ENCODE results near the gene FAM241B. TPM values are rescaled to one million over a fixed set of nuclear protein-coding genes. Genes with fewer than 3 reads are reported as not detected.

Gene FAM241B
- total and polyA plus RNA-seq, 10 of the 15 experiments (the other 5 are each of a cell fraction or from before 2014, with no cell fraction given) = 0.09 to 0.99 (median 0.24) TPM

DNA sequence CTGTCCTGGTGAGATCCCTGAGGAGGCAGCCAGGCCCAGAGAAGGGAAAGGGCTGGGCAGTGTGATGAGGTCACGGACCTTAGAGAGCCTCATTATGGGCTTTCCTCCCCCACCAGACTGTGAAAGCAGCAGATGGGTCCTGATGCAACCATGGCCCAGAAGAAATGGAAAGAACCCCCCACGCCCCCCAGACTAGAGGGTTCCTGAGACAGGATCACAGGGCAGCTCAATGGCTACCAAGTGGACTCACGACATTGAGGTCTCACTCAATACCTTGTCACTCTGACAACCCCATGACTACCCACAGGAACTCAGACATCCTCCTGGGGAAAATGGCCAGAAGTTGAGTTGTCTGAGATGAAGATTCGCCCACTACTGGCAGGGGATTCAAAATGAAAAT lies 36.7 kb downstream of the FAM241B start (continued):
- TF ChIP-seq RELA (IDR thresholded peaks at IDR 0.05; ENCODE audit: borderline replicate concordance, partially characterized antibody) = no peak
- TF ChIP-seq, protein P1, sequence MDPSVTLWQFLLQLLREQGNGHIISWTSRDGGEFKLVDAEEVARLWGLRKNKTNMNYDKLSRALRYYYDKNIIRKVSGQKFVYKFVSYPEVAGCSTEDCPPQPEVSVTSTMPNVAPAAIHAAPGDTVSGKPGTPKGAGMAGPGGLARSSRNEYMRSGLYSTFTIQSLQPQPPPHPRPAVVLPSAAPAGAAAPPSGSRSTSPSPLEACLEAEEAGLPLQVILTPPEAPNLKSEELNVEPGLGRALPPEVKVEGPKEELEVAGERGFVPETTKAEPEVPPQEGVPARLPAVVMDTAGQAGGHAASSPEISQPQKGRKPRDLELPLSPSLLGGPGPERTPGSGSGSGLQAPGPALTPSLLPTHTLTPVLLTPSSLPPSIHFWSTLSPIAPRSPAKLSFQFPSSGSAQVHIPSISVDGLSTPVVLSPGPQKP (IDR thresholded peaks at IDR 0.05; ENCODE audit: low read depth, low read length) = no peak
- TF ChIP-seq RUNX3 (IDR thresholded peaks at IDR 0.05; ENCODE audit: low read length) = no peak
- TF ChIP-seq, protein P2, sequence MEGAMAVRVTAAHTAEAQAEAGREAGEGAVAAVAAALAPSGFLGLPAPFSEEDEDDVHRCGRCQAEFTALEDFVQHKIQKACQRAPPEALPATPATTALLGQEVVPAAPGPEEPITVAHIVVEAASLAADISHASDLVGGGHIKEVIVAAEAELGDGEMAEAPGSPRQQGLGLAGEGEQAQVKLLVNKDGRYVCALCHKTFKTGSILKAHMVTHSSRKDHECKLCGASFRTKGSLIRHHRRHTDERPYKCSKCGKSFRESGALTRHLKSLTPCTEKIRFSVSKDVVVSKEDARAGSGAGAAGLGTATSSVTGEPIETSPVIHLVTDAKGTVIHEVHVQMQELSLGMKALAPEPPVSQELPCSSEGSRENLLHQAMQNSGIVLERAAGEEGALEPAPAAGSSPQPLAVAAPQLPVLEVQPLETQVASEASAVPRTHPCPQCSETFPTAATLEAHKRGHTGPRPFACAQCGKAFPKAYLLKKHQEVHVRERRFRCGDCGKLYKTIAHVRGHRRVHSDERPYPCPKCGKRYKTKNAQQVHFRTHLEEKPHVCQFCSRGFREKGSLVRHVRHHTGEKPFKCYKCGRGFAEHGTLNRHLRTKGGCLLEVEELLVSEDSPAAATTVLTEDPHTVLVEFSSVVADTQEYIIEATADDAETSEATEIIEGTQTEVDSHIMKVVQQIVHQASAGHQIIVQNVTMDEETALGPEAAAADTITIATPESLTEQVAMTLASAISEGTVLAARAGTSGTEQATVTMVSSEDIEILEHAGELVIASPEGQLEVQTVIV (IDR thresholded peaks at IDR 0.05; ENCODE audit: borderline replicate concordance, partially characterized antibody) = no peak
- TF ChIP-seq TCF12 (IDR thresholded peaks at IDR 0.05; ENCODE audit: low read depth, low read length) = no peak

DNA sequence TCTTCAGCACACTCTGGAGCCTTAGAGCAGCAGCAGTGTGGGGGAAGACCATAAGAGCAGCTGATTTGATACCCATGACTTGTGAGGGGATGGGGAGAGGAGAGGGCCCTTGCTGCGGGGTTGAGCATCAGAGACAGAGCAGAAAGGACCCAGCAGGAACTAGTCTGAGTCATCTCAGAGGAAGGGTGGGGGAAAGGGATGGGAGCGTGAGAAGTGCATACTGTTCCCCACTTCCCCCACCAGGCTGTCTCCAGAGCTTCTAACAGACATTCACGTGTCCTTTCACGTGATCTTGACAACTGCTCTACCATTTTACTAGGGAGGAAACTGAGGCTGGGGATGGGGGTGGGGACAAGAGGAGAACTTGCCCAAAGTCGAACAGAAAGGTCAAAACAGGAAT lies 38.7 kb downstream of the FAM241B start:
- CTCF ChIA-PET = interaction anchor here (0.6 kb wide), 1 partner anchor 28 kb away, joined by 3 read pairs; no protein-coding TSS in a partner anchor
- TF ChIP-seq WRNIP1 (IDR thresholded peaks at IDR 0.05; ENCODE audit: borderline replicate concordance, low read depth, low read length) = no peak
- TF ChIP-seq POLR2A (IDR thresholded peaks at IDR 0.05; ENCODE audit: low read depth, low read length) = no peak
- TF ChIP-seq IKZF2 (IDR thresholded peaks at IDR 0.05) = no peak
- no peak for TF ChIP-seq CREB1 (IDR thresholded peaks at IDR 0.05; ENCODE audit: low read depth)
- no peak for TF ChIP-seq SRF (IDR thresholded peaks at IDR 0.05; ENCODE audit: low read depth in 2 of 2, low read length in 2 of 2)
- TF ChIP-seq MYC (IDR thresholded peaks at IDR 0.05; ENCODE audit: insufficient read depth, insufficient read length, insufficient replicate concordance, low read length, severe bottlenecking) = no peak
- no peak for TF ChIP-seq CHD2 (IDR thresholded peaks at IDR 0.05; ENCODE audit: borderline replicate concordance, low read depth, low read length)
- no peak for TF ChIP-seq NFYA (IDR thresholded peaks at IDR 0.05; ENCODE audit: borderline replicate concordance, low read depth, low read length)
- TF ChIP-seq, protein P3, sequence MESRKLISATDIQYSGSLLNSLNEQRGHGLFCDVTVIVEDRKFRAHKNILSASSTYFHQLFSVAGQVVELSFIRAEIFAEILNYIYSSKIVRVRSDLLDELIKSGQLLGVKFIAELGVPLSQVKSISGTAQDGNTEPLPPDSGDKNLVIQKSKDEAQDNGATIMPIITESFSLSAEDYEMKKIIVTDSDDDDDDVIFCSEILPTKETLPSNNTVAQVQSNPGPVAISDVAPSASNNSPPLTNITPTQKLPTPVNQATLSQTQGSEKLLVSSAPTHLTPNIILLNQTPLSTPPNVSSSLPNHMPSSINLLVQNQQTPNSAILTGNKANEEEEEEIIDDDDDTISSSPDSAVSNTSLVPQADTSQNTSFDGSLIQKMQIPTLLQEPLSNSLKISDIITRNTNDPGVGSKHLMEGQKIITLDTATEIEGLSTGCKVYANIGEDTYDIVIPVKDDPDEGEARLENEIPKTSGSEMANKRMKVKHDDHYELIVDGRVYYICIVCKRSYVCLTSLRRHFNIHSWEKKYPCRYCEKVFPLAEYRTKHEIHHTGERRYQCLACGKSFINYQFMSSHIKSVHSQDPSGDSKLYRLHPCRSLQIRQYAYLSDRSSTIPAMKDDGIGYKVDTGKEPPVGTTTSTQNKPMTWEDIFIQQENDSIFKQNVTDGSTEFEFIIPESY (IDR thresholded peaks at IDR 0.05) = no peak
- no peak for TF ChIP-seq MYB (IDR thresholded peaks at IDR 0.05; ENCODE audit: borderline replicate concordance, low read depth, low read length)
- no peak for TF ChIP-seq YY1 (IDR thresholded peaks at IDR 0.05; ENCODE audit: low read depth, low read length)
- no peak for TF ChIP-seq NRF1 (conservative IDR thresholded peaks at IDR 0.05; ENCODE audit: low read depth, low read length)
- TF ChIP-seq DPF2 (IDR thresholded peaks at IDR 0.05) = no peak
- TF ChIP-seq HDAC6 (IDR thresholded peaks at IDR 0.05; ENCODE audit: unreplicated experiment) = no peak
- TF ChIP-seq ZZZ3 (IDR thresholded peaks at IDR 0.05; ENCODE audit: control insufficient read depth, insufficient read length, low read depth) = no peak

More for the DNA sequence above, 38.7 kb downstream of the FAM241B start:
- H3K4me3 ChIP-seq = no peak overlapping the region
- no peak for ATAC-seq
- in situ Hi-C loops (cut with MboI) = no loop called here
- intact Hi-C loops (cut with micrococcal nuclease; ENCODE audit: unreplicated experiment) = no loop called here
- SMC1A ChIA-PET (ENCODE audit: uncharacterized antibody, unreplicated experiment) = no interaction called here
- BruUV-seq (replicated peaks) = no TSS peak
- no peaks in the 10 kb centered on the region for H3K36me3 ChIP-seq (ENCODE audit: control insufficient read depth in 2 of 2, insufficient read depth in 2 of 2, low read length in 1 of 2)
- RAD21 ChIA-PET (ENCODE audit: unreplicated experiment) = no interaction called here
- no peak overlapping the region for H2AFZ ChIP-seq (ENCODE audit: control insufficient read depth, low read depth, low read length)
- POLR2A ChIA-PET = no interaction called here
- peaks cover 3% of the 10 kb centered on the region in 2 experiments; a peak in 3 of 4 replicates for H3K27me3 ChIP-seq (replicated peaks in 1 of 2; ENCODE audit: control insufficient read depth in 2 of 2, insufficient read depth in 2 of 2, low read length in 1 of 2)
- H3K4me2 ChIP-seq (ENCODE audit: control insufficient read depth, insufficient read depth) = no peak overlapping the region
- H3K9me3 ChIP-seq (replicated peaks; ENCODE audit: control insufficient read depth, insufficient read depth, low read length) = no peaks in the 10 kb centered on the region
- no peaks in the 10 kb centered on the region for H3K79me2 ChIP-seq (ENCODE audit: control insufficient read depth, insufficient read depth, low read length)
- H3K9ac ChIP-seq (ENCODE audit: control insufficient read depth, insufficient read depth, low read length) = no peak overlapping the region
- no peak overlapping the region for H3K27ac ChIP-seq (ENCODE audit: control insufficient read depth, insufficient read depth)
- WGBS (ENCODE audit: insufficient coverage, insufficient replicate concordance, low lambda C conversion rate, missing lambda C conversion rate) = 10% methylated on average over 4 of the region's 5 CpGs
- no peaks in the 10 kb centered on the region for H4K20me1 ChIP-seq (ENCODE audit: control insufficient read depth, insufficient read depth)
- no peak for FAIRE-seq
- no peaks in the 10 kb centered on the region for H3K4me1 ChIP-seq (ENCODE audit: control insufficient read depth, insufficient read depth, low read length)
- DNase-seq (ENCODE audit: low read depth, low spot score) = no peak

All from GM12878 (cell line).